Skeletal muscle cell (primary cell): ENCODE results near the gene GPR180.

Source experiments
- DNase-seq: peaks from one replicate; pipeline ENCODE4 v3.0.0-alpha.2; 2010; ENCODE audit warnings: low read depth
- H3K4me3 ChIP-seq: 2 replicates; pipeline ENCODE4 v1.5.1; 2011; ENCODE audit warnings: low read depth, mild to moderate bottlenecking, control low read depth, low read length, moderate library complexity

Gene GPR180

DNA sequence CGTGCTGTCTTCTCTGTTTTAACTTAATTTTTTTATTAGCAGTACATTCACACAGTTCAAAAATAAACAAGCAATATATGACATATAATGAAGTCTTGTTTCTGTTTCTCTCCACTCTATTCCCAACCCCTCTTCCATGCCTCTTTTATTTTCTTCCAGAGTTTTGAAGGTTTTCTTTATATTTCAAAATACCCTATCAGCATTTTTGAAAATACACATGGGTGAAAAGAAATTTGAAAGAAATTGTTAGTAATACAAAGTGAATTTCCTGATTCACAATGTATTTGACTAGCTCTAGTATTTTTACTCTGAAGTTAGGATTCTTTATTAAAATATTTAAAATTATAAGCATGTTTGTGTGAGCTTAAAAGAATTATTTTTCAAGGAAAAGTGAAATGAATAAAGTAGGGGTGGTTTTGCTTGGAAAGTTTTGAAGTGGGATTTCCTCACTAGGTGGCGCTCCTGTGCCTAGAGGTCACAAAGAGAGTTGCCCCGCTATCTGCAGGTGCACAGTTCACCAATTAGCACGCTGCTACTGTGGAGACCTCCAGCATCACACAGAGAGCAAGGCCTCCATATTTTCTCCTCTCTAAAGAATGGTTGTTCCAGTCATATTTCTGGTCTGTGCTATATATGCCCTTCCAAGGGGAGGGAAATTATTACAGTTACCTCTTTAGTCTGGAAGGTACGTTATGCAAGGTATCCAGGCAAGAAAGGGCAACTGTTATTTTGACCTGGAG is 73.1 kb downstream of the GPR180 start:
- DNase-seq: no peak
- H3K4me3 ChIP-seq: no peak overlapping the region

DNA sequence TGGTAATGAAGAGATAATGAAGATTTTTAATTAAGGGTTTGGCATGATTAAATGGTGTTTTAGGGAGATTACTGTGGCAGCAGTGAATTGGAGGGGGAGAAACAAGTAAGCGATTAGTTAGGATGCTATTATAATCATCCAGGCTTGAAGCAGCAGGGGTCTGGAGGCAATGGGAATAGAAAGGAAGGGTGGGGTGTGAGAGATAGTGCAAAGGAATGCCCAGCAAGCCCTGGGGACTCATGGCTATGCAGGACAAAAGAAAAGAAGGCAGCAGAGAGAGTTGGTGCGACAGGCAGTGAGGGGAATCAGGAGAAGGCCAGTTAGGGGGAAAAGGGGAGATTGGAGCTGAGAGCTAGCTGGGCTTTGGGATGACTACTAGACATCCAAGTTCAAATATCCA is 76.1 kb downstream of the GPR180 start:
- H3K4me3 ChIP-seq: no peak overlapping the region
- no peak for DNase-seq

DNA sequence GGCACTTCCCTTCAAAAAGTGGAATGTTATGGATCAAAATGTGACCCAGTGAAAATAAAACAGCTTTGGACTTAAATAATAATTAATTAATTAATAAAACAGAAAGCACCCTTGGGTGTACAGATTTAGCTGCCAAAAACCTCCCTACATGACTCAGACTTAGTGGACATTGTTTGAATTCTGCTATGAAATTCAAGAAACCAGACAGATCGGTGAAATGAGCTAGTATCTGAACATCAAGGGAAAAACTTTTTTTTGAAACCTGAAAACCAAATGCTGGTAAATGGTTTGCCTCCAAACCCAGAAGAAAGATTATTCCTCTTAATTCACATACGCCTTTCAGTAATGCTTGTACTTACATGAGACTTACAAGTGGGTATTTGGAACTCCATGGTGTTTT is 77.2 kb downstream of the GPR180 start:
- DNase-seq: no peak
- H3K4me3 ChIP-seq: no peak overlapping the region

DNA sequence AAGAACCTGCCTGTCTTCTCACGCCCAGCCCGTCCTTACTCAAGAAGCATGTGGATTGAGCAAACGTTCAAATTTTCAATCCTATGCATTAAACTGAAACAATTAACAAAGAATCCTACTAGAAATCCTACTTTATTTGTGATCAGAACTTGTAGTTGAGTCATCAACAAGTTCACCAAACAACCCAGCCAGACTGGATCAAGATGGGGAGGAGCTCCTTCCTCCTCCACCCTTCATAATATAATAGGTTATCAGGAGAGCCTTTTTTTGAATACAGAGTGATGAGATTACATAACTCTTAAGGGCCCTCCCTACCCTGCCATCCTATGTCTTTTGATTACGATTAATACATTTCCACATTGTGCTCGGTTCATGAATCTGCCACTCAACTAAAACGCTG is 78.0 kb downstream of the GPR180 start:
- no peak overlapping the region for H3K4me3 ChIP-seq
- DNase-seq: no peak

DNA sequence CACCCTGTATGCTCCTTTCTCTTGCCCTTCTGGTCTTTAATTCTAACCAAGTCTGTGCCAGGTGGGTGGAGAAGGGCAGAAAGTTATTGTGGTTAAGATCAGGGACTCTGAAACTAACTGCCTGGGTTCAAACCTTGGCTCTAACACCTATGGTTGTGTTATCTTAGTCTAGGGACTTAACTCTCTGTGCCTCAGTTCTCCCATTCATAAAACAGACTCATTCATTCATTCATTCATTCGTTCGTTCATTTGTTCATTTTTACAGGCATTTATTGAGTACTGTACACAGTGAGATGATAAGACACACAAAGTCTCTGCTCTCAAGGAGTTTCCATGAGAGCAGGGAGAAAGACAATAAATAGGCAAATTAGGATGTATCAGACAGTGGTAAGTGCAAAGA is 80.6 kb downstream of the GPR180 start:
- no peak for DNase-seq

DNA sequence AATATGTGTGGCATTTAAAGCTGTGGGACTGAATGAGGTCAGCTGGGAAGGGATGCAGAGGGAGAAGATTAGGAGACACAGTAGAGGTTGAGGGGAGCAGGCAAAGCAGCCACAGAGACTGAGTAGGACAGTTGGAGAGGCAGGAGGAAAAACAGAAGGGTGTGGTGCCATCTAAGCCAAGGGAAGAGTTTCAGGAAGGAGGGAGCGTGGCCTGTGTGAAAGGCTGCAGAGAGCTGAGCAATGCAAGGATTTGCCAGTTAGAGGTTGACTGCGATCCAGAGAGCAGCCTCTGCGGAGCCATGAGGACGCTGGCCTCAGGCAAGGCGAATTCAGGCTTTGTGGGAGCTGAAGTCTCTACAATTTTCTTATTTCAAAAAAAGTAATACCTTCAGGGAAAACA is 81.8 kb downstream of the GPR180 start:
- DNase-seq: no peak
- no peak overlapping the region for H3K4me3 ChIP-seq

More for the DNA sequence above, 80.6 kb downstream of the GPR180 start:
- no peak overlapping the region for H3K4me3 ChIP-seq
